IMR-90 (cell line): ENCODE data around the gene EML6. TPM values are rescaled to one million over a fixed set of nuclear protein-coding genes. Genes with fewer than 3 reads are reported as not detected.
A peak's percentile ranks its signal among the peaks of the same experiment; 100 is the strongest.

Experiments
- ATAC-seq: fragments of 200-7000 bp; cut with Tn5 transposase; 2 replicates; pipeline ENCODE4 v1.9.1; 2020; ENCODE audit warnings: low read depth, mild to moderate bottlenecking, moderate library complexity
- BruUV-seq: library from RNA; stranded (reverse); fragments of 400-500 nt; replicated peaks from 2 replicates; lab custom pipeline; 2021; lab: Mats Ljungman, UMichigan
- CTCF ChIA-PET: fragments of 300-600 bp; formaldehyde crosslinking; extraction: SDS; loops from one replicate; lab custom pipeline; 2021; ENCODE audit warnings: antibody characterized with exemption; lab: Yijun Ruan, JAX
- POLR2A ChIA-PET: fragments of 300-600 bp; sonication (Branson Sonifier 250); formaldehyde crosslinking; loops from one replicate; lab custom pipeline; 2022; ENCODE audit warnings: antibody characterized with exemption; ENCODE audit not compliant: unreplicated experiment; lab: Charles Lee
- DNase-seq: peaks from one replicate; pipeline ENCODE4 v3.0.0; 2013
- H2AFZ ChIP-seq: replicated peaks from 2 replicates; pipeline ENCODE3; 2013; ENCODE audit warnings: low read length, mild to moderate bottlenecking; ENCODE audit not compliant: poor library complexity
- H2AK5ac ChIP-seq: 2 replicates; pipeline ENCODE4 v1.6.1; 2013; ENCODE audit warnings: low read depth, low read length, inconsistent platforms
- H2AK9ac ChIP-seq: replicated peaks from 2 replicates; pipeline ENCODE3; 2013; ENCODE audit warnings: mild to moderate bottlenecking, low read depth, low read length, moderate library complexity; ENCODE audit not compliant: poor library complexity
- H2BK120ac ChIP-seq: 2 replicates; pipeline ENCODE4 v1.6.1; 2013; ENCODE audit warnings: low read depth, low read length, inconsistent platforms
- H2BK15ac ChIP-seq: 3 replicates; pipeline ENCODE4 v1.6.1; 2013; ENCODE audit warnings: low read depth, low read length, inconsistent platforms
- H2BK20ac ChIP-seq: 2 replicates; pipeline ENCODE4 v1.6.1; 2013; ENCODE audit warnings: low read depth, mild to moderate bottlenecking, inconsistent platforms, low read length, moderate library complexity
- H2BK5ac ChIP-seq: 2 replicates; pipeline ENCODE4 v1.6.1; 2013; ENCODE audit warnings: mild to moderate bottlenecking, low read depth, low read length, inconsistent platforms; ENCODE audit not compliant: poor library complexity, severe bottlenecking
- H3K14ac ChIP-seq: replicated peaks from 2 replicates; pipeline ENCODE4 v1.6.1; 2013; ENCODE audit warnings: low read depth, low read length, inconsistent platforms
- H3K18ac ChIP-seq: 2 replicates; pipeline ENCODE4 v1.6.1; 2013; ENCODE audit warnings: low read depth, low read length, control low read depth
- H3K23ac ChIP-seq: 2 replicates; pipeline ENCODE4 v1.6.1; 2013; ENCODE audit warnings: low read depth, low read length, inconsistent platforms
- H3K27ac ChIP-seq: 2 replicates; pipeline ENCODE4 v1.5.1; 2013; ENCODE audit warnings: mild to moderate bottlenecking, control low read depth, low read length; ENCODE audit not compliant: insufficient read depth
- H3K27me3 ChIP-seq: 2 replicates; pipeline ENCODE4 v1.6.1; 2013; ENCODE audit warnings: low read length; ENCODE audit not compliant: control insufficient read depth, insufficient read depth
- H3K36me3 ChIP-seq: 2 replicates; pipeline ENCODE4 v1.6.1; 2013; ENCODE audit warnings: low read length, mixed read lengths; ENCODE audit not compliant: control insufficient read depth, insufficient read depth
- H3K4ac ChIP-seq: 2 replicates; pipeline ENCODE4 v1.6.1; 2013; ENCODE audit warnings: low read depth, low read length, inconsistent platforms
- H3K4me1 ChIP-seq: 2 replicates; pipeline ENCODE4 v1.6.1; 2013; ENCODE audit warnings: low read length, mixed read lengths; ENCODE audit not compliant: control insufficient read depth, insufficient read depth
- H3K4me2 ChIP-seq: 2 replicates; pipeline ENCODE4 v1.6.1; 2013; ENCODE audit warnings: low read depth, mild to moderate bottlenecking, control low read depth, low read length, moderate library complexity
- H3K4me3 ChIP-seq: 2 replicates; pipeline ENCODE4 v1.5.1; 2013; ENCODE audit warnings: low read depth, mild to moderate bottlenecking, control low read depth, low read length, moderate library complexity; ENCODE audit not compliant: insufficient read depth
- H3K56ac ChIP-seq: 2 replicates; pipeline ENCODE4 v1.6.1; 2013; ENCODE audit warnings: low read length, inconsistent platforms; ENCODE audit not compliant: insufficient read depth; ENCODE audit errors: extremely low read depth
- H3K79me1 ChIP-seq, 2 experiments: 2 replicates each; pipeline ENCODE4 v1.6.1; 2013; ENCODE audit warnings: low read length in 2 of 2, inconsistent platforms in 1 of 2, low read depth in 1 of 2
- H3K9ac ChIP-seq: 2 replicates; pipeline ENCODE4 v1.6.1; 2013; ENCODE audit warnings: low read depth, low read length, control low read depth
- H3K9me1 ChIP-seq: 2 replicates; pipeline ENCODE4 v1.6.1; 2013; ENCODE audit warnings: low read length, inconsistent platforms; ENCODE audit not compliant: insufficient read depth
- H3K9me3 ChIP-seq: 2 replicates; pipeline ENCODE4 v1.6.1; 2013; ENCODE audit warnings: low read length; ENCODE audit not compliant: control insufficient read depth, insufficient read depth
- H4K20me1 ChIP-seq: 2 replicates; pipeline ENCODE4 v1.6.1; 2013; ENCODE audit warnings: low read length, inconsistent platforms; ENCODE audit not compliant: insufficient read depth
- H4K5ac ChIP-seq: 2 replicates; pipeline ENCODE4 v1.6.1; 2013; ENCODE audit warnings: mild to moderate bottlenecking, low read depth, low read length, control low read depth
- H4K8ac ChIP-seq, 2 experiments: 2 replicates each; pipeline ENCODE4 v1.6.1; 2013; ENCODE audit warnings: low read depth in 2 of 2, low read length in 2 of 2, control low read depth in 1 of 2, inconsistent platforms in 1 of 2
- H4K91ac ChIP-seq: 2 replicates; pipeline ENCODE4 v1.6.1; 2013; ENCODE audit warnings: low read depth, low read length, inconsistent platforms; ENCODE audit not compliant: insufficient read depth
- CEBPB ChIP-seq: IDR thresholded peaks from 2 replicates; pipeline ENCODE4 v1.6.1; 2012; ENCODE audit warnings: low read depth, low read length, improper control_type of control experiment
- CHD1 ChIP-seq: IDR thresholded peaks from 2 replicates; pipeline ENCODE4 v1.6.1; 2012; ENCODE audit warnings: low read depth, low read length, improper control_type of control experiment
- FOS ChIP-seq: fragments of 150-350 bp; IDR thresholded peaks from 2 replicates; pipeline ENCODE4 v1.6.1; 2016; ENCODE audit warnings: low read depth, low read length
- MAZ ChIP-seq: IDR thresholded peaks from 2 replicates; pipeline ENCODE4 v1.6.1; 2012; ENCODE audit warnings: low read depth, mild to moderate bottlenecking, low read length, improper control_type of control experiment, moderate library complexity, borderline replicate concordance
- MXI1 ChIP-seq: IDR thresholded peaks from 2 replicates; pipeline ENCODE4 v1.6.1; 2012; ENCODE audit warnings: low read depth, mild to moderate bottlenecking, low read length, moderate library complexity, borderline replicate concordance
- NFE2L2 ChIP-seq: fragments of 150-350 bp; IDR thresholded peaks from 2 replicates; pipeline ENCODE4 v1.6.1; 2016; ENCODE audit warnings: low read depth, mild to moderate bottlenecking, low read length
- POLR2A ChIP-seq: IDR thresholded peaks from 2 replicates; pipeline ENCODE4 v1.6.1; 2012; ENCODE audit warnings: mild to moderate bottlenecking, low read depth, low read length
- RAD21 ChIP-seq: IDR thresholded peaks from 2 replicates; pipeline ENCODE4 v1.6.1; 2012; ENCODE audit warnings: low read length, improper control_type of control experiment
- RCOR1 ChIP-seq: IDR thresholded peaks from 2 replicates; pipeline ENCODE4 v1.6.1; 2012; ENCODE audit warnings: mild to moderate bottlenecking, low read length, improper control_type of control experiment; ENCODE audit not compliant: insufficient replicate concordance
- RFX5 ChIP-seq: IDR thresholded peaks from 2 replicates; pipeline ENCODE4 v1.8.0; 2012; ENCODE audit warnings: low read depth, mild to moderate bottlenecking, low read length, moderate library complexity
- SMC3 ChIP-seq: fragments of 150-350 bp; IDR thresholded peaks from 2 replicates; pipeline ENCODE4 v1.6.1; 2016; ENCODE audit warnings: low read depth, mild to moderate bottlenecking, antibody characterized with exemption, low read length, moderate library complexity
- USF2 ChIP-seq: fragments of 150-350 bp; IDR thresholded peaks from 2 replicates; pipeline ENCODE4 v1.6.1; 2017; ENCODE audit warnings: mild to moderate bottlenecking, antibody characterized with exemption, low read length, low read depth
- WGBS, 2 experiments: methylation state at CpG; one replicate each; pipeline versions ENCODE4 v1.1.5 to v1.1.7; 2013; ENCODE audit warnings: missing lambda C conversion rate in 2 of 2; ENCODE audit not compliant: insufficient read length in 1 of 2; ENCODE audit errors: extremely low coverage in 2 of 2; 5-methylcytosine and 5-hydroxymethylcytosine counted together
- dilution Hi-C: fragments of 300-500 bp; cut with HindIII; formaldehyde crosslinking; loops from one replicate; pipeline ENCODE4 v1.14.3; 2018; ENCODE audit warnings: low sequenced_read_pairs; ENCODE audit not compliant: unreplicated experiment
- in situ Hi-C: fragments of 300-500 bp; cut with MboI; formaldehyde crosslinking; loops from 3 replicates; pipeline ENCODE4 v1.14.3; 2019; ENCODE audit warnings: low sequenced_read_pairs, inconsistent platforms, mixed read lengths
- intact Hi-C: fragments of 100-400 bp; cut with micrococcal nuclease; formaldehyde crosslinking; loops from 2 replicates; pipeline ENCODE4 v1.10.0; 2022
- polyA plus RNA-seq, 3 experiments: library from polyadenylated mRNA; depleted of rRNA; stranded (reverse); fragments of >200 nt; gene quantifications; 2 replicates each; pipeline ENCODE4 v1.2.3, GENCODE V29; 2012; ENCODE audit warnings: low replicate concordance in 1 of 3
- total RNA-seq: library from RNA; depleted of rRNA; stranded (reverse); fragments of >200 nt; gene quantifications from 2 replicates; pipeline ENCODE4 v1.2.3, GENCODE V29; 2012
- TF ChIP-seq, protein P1 (sequence below): fragments of 150-350 bp; IDR thresholded peaks from 2 replicates; pipeline ENCODE4 v1.6.1; 2016; ENCODE audit warnings: low read depth, mild to moderate bottlenecking, low read length, moderate library complexity, borderline replicate concordance
- TF ChIP-seq, protein P2 (sequence below): conservative IDR thresholded peaks from 2 replicates; pipeline ENCODE4 v1.5.1; 2012; ENCODE audit warnings: mild to moderate bottlenecking, low read depth, low read length, improper control_type of control experiment

EML6 gene
- total and polyA plus RNA-seq, 2 of the 4 experiments (the other 2 are of a cell fraction): 0.18 to 0.19 TPM

GRCh38 chr2:54986264-54986663, 262.8 kb downstream of the EML6 start:
- Histone ChIP-seq H4K8ac (no peak overlapping the region), H3K27ac (no peak overlapping the region), H3K14ac (no peak overlapping the region), H4K5ac (no peak overlapping the region), H3K9me3 (no peaks in the 10 kb centered on the region), H3K4me3 (no peak overlapping the region), H3K4ac (no peak overlapping the region), H3K79me1 (peaks cover 3 to 55% of the 10 kb centered on the region in 2 experiments; a peak in 2 of 4 replicates), H3K36me3 (peaks cover 17% of the 10 kb centered on the region), H2BK15ac (no peak overlapping the region), H2BK120ac (no peak overlapping the region), H3K9ac (no peak overlapping the region), H3K23ac (peak overlapping the region; percentile 64; the same call in 1 of the 2 replicates), H3K27me3 (no peaks in the 10 kb centered on the region), H3K18ac (no peak overlapping the region), H2BK20ac (no peak overlapping the region), H4K91ac (no peak overlapping the region), H2BK5ac (no peak overlapping the region), H3K56ac (no peak overlapping the region), H3K4me1 (peaks cover 9% of the 10 kb centered on the region), H2AK5ac (no peak overlapping the region), H2AK9ac (no peak overlapping the region), H3K4me2 (no peak overlapping the region), H2AFZ (no peak overlapping the region), H4K20me1 (peaks cover 97% of the 10 kb centered on the region), H3K9me1 (peaks cover 8% of the 10 kb centered on the region)
- dilution Hi-C loops (no loop called here), in situ Hi-C loops (no loop called here), intact Hi-C loops (loop anchor here (5.0 to 10.0 kb wide), 2 partner anchors 61 to 261 kb away; partner anchors contain the start of gene EML6)
- no TSS peak for BruUV-seq
- CTCF ChIA-PET: no interaction called here
- TF ChIP-seq MXI1 (no peak), MAZ (no peak), RCOR1 (no peak), NFE2L2 (no peak), CEBPB (no peak), RFX5 (no peak), CHD1 (no peak), POLR2A (no peak), SMC3 (no peak), FOS (no peak), RAD21 (no peak), USF2 (no peak)
- TF ChIP-seq, protein P1, sequence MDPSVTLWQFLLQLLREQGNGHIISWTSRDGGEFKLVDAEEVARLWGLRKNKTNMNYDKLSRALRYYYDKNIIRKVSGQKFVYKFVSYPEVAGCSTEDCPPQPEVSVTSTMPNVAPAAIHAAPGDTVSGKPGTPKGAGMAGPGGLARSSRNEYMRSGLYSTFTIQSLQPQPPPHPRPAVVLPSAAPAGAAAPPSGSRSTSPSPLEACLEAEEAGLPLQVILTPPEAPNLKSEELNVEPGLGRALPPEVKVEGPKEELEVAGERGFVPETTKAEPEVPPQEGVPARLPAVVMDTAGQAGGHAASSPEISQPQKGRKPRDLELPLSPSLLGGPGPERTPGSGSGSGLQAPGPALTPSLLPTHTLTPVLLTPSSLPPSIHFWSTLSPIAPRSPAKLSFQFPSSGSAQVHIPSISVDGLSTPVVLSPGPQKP: no peak
- TF ChIP-seq, protein P2, sequence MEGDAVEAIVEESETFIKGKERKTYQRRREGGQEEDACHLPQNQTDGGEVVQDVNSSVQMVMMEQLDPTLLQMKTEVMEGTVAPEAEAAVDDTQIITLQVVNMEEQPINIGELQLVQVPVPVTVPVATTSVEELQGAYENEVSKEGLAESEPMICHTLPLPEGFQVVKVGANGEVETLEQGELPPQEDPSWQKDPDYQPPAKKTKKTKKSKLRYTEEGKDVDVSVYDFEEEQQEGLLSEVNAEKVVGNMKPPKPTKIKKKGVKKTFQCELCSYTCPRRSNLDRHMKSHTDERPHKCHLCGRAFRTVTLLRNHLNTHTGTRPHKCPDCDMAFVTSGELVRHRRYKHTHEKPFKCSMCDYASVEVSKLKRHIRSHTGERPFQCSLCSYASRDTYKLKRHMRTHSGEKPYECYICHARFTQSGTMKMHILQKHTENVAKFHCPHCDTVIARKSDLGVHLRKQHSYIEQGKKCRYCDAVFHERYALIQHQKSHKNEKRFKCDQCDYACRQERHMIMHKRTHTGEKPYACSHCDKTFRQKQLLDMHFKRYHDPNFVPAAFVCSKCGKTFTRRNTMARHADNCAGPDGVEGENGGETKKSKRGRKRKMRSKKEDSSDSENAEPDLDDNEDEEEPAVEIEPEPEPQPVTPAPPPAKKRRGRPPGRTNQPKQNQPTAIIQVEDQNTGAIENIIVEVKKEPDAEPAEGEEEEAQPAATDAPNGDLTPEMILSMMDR: no peak
- 20% methylated on average over 1 of the region's 3 CpGs; no CpG with 5 or more reads in 1 of the 2 experiments for WGBS, 2 experiments
- DNase-seq (peak; percentile 57), ATAC-seq (peak; percentile 21; the same call in 1 of the 2 replicates)
- POLR2A ChIA-PET: no interaction called here
